CD1c-positive myeloid dendritic cell (primary cell): ENCODE results near the gene MRPL27.

ENCODE experiments used
- DNase-seq: peaks from one replicate; pipeline ENCODE4 v3.0.0-alpha.2; 2016; ENCODE audit errors: extremely low spot score

The MRPL27 gene

GRCh38 chr17:50318501-50319285 is 54.3 kb downstream of the MRPL27 start:
- no peak for DNase-seq
